KMS-11 (cell line): ENCODE data around the gene KMT2B.

Experiments used
- H2AFZ ChIP-seq: fragments of 200-600 bp; sonication (generic); 2 replicates; pipeline ENCODE4 v1.6.1; 2016; ENCODE audit warnings: antibody characterized with exemption, mixed run types, low read depth
- H3K27ac ChIP-seq: fragments of 200-600 bp; sonication (generic); 2 replicates; pipeline ENCODE4 v1.6.1; 2016; ENCODE audit warnings: mild to moderate bottlenecking, mixed run types
- H3K27me3 ChIP-seq: fragments of 200-600 bp; sonication (generic); 2 replicates; pipeline ENCODE4 v1.6.1; 2017; ENCODE audit warnings: mild to moderate bottlenecking, low read depth, mixed run types, moderate library complexity; ENCODE audit not compliant: insufficient read depth
- H3K36me3 ChIP-seq: fragments of 200-600 bp; sonication (generic); 2 replicates; pipeline ENCODE4 v1.6.1; 2017; ENCODE audit warnings: mild to moderate bottlenecking, mixed run types; ENCODE audit not compliant: insufficient read depth
- H3K4me1 ChIP-seq: fragments of 200-600 bp; sonication (generic); 2 replicates; pipeline ENCODE4 v1.6.1; 2016; ENCODE audit warnings: mild to moderate bottlenecking, low read depth, mixed run types; ENCODE audit not compliant: poor library complexity, severe bottlenecking
- H3K4me2 ChIP-seq: fragments of 200-600 bp; sonication (generic); 2 replicates; pipeline ENCODE4 v1.7.0; 2016; ENCODE audit warnings: mild to moderate bottlenecking, mixed run types
- H3K4me3 ChIP-seq: fragments of 200-600 bp; sonication (generic); IDR thresholded peaks from 2 replicates; pipeline ENCODE4 v1.6.1; 2017; ENCODE audit warnings: low read depth, low read length, mixed read lengths; ENCODE audit not compliant: insufficient read depth
- H3K79me2 ChIP-seq: fragments of 200-600 bp; sonication (generic); 2 replicates; pipeline ENCODE4 v1.6.1; 2016; ENCODE audit warnings: low read depth, mixed run types; ENCODE audit not compliant: insufficient read depth
- H3K9ac ChIP-seq: fragments of 200-600 bp; sonication (generic); 2 replicates; pipeline ENCODE4 v1.6.1; 2016; ENCODE audit warnings: mild to moderate bottlenecking, mixed run types
- H4K20me1 ChIP-seq: fragments of 200-600 bp; sonication (generic); 2 replicates; pipeline ENCODE4 v1.6.1; 2016; ENCODE audit warnings: mild to moderate bottlenecking, mixed run types; ENCODE audit not compliant: insufficient read depth
- TF ChIP-seq, protein P1 (sequence below): fragments of 200-600 bp; sonication (generic); conservative IDR thresholded peaks from 2 replicates; pipeline ENCODE4 v1.6.1; 2017; ENCODE audit warnings: low read depth, mild to moderate bottlenecking, antibody characterized with exemption, low read length, moderate library complexity, mixed read lengths

KMT2B gene

DNA sequence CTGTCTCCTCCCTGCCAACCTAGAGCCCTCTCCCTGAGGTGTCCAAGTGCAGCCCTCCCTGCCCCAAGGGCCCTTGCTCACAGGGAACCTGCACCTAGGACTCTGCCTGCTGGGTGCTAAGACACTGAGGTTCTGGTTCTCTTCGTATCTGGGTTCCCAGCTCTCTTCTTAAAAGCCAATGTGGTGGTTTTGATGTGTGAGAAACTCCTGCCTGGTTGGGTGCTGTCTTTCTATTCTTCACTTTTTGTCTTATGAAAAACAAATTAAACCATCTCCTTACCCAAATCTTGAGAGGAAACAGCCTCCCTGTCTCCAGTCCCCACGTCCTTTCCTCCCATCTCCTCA, 4.3 kb upstream of the KMT2B start:
- Histone ChIP-seq H3K9ac (no peak overlapping the region), H2AFZ (no peak overlapping the region), H3K4me2 (no peak overlapping the region), H3K79me2 (peaks cover 4% of the 10 kb centered on the region), H3K36me3 (no peaks in the 10 kb centered on the region), H3K4me3 (no peak overlapping the region), H3K4me1 (peaks cover 6% of the 10 kb centered on the region), H3K27ac (no peak overlapping the region), H3K27me3 (peaks cover 16% of the 10 kb centered on the region; the same call in 1 of the 2 replicates), H4K20me1 (no peaks in the 10 kb centered on the region)
- TF ChIP-seq, protein P1, sequence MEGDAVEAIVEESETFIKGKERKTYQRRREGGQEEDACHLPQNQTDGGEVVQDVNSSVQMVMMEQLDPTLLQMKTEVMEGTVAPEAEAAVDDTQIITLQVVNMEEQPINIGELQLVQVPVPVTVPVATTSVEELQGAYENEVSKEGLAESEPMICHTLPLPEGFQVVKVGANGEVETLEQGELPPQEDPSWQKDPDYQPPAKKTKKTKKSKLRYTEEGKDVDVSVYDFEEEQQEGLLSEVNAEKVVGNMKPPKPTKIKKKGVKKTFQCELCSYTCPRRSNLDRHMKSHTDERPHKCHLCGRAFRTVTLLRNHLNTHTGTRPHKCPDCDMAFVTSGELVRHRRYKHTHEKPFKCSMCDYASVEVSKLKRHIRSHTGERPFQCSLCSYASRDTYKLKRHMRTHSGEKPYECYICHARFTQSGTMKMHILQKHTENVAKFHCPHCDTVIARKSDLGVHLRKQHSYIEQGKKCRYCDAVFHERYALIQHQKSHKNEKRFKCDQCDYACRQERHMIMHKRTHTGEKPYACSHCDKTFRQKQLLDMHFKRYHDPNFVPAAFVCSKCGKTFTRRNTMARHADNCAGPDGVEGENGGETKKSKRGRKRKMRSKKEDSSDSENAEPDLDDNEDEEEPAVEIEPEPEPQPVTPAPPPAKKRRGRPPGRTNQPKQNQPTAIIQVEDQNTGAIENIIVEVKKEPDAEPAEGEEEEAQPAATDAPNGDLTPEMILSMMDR, result no peak

DNA sequence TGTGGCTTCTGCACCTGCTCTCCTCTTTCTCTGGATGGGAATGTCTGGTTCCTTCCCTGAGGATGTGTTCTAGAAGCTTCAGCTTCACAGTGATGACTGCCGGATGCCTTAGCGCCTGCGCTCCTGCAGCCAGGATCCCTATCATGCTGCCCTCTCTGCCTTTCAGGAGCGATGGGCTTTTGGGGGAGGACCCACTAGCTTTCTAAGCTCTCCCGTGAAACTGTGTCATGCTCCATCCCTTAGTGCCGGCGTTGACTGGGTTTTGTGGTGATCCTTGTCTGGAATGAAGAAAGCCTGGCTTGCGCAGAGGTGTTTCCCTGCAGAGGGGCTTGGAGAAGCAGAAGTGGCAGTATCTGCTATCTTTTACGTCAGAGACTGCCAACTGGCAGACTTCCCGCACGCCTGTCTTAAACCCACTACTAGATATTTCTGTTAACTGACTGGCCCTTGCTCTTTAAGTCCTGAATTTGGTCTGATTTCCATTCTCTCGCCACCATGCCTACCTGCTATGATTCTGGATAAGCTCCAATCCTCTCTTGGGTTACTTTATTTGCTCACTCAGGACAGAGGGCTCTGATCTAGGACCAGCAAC, 3.8 kb upstream of the KMT2B start:
- H4K20me1 ChIP-seq, result no peaks in the 10 kb centered on the region
- peaks cover 9% of the 10 kb centered on the region for H3K79me2 ChIP-seq
- H3K36me3 ChIP-seq, result no peaks in the 10 kb centered on the region
- TF ChIP-seq, protein P1, result no peak
- no peak overlapping the region for H3K27ac ChIP-seq
- peaks cover 11% of the 10 kb centered on the region; the same call in 1 of the 2 replicates for H3K27me3 ChIP-seq
- H2AFZ ChIP-seq, result no peak overlapping the region
- peaks cover 7% of the 10 kb centered on the region for H3K4me1 ChIP-seq
- H3K4me3 ChIP-seq, result no peak overlapping the region
- H3K9ac ChIP-seq, result no peak overlapping the region
- no peak overlapping the region for H3K4me2 ChIP-seq

DNA sequence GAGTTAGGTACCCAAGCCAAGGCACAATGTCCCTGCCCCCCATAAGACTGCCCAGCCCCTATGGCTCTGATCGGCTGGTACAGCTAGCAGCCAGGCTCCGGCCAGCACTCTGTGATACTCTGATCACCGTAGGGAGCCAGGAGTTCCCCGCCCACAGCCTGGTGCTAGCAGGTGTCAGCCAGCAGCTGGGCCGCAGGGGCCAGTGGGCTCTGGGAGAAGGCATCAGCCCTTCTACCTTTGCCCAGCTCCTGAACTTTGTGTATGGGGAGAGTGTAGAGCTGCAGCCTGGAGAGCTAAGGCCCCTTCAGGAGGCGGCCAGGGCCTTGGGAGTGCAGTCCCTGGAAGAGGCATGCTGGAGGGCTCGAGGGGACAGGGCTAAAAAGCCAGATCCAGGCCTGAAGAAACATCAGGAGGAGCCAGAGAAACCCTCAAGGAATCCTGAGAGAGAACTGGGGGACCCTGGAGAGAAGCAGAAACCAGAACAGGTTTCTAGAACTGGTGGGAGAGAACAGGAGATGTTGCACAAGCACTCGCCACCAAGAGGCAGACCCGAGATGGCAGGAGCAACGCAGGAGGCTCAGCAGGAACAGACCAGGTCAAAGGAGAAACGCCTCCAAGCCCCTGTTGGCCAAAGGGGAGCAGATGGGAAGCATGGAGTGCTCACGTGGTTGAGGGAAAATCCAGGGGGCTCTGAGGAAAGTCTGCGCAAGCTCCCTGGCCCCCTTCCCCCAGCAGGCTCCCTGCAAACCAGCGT, 3.0 kb upstream of the KMT2B start:
- H3K36me3 ChIP-seq, result no peaks in the 10 kb centered on the region
- no peak overlapping the region for H3K27ac ChIP-seq
- peaks cover 10% of the 10 kb centered on the region; the same call in 1 of the 2 replicates for H3K27me3 ChIP-seq
- TF ChIP-seq, protein P1, result no peak
- no peak overlapping the region for H3K4me2 ChIP-seq
- H3K4me3 ChIP-seq, result no peak overlapping the region
- H3K79me2 ChIP-seq, result peaks cover 17% of the 10 kb centered on the region
- H3K9ac ChIP-seq, result no peak overlapping the region
- H2AFZ ChIP-seq, result no peak overlapping the region
- no peaks in the 10 kb centered on the region for H4K20me1 ChIP-seq
- H3K4me1 ChIP-seq, result peaks cover 15% of the 10 kb centered on the region

DNA sequence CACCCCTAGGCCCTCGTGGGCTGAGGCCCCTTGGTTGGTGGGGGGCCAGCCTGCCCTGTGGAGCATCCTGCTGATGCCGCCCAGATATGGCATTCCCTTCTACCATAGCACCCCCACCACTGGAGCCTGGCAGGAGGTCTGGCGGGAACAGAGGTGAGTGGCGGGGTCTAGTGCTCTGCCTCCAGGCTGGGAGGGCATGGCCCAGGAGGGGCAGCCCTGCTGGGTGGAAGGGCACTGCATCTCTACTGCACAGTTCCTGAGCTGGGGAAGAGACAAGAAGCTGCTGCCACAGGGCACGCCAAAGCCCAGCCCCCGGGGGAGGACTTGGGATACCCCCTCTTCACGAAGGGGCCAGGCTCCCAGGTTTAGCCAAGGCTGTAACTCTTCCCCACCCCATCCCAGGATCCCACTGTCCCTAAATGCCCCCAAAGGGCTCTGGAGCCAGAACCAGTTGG, 2.4 kb upstream of the KMT2B start:
- no peak overlapping the region for H3K9ac ChIP-seq
- no peaks in the 10 kb centered on the region for H3K36me3 ChIP-seq
- TF ChIP-seq, protein P1, result no peak
- H2AFZ ChIP-seq, result peak overlapping the region; percentile 94; the same call in 1 of the 2 replicates
- peaks cover 10% of the 10 kb centered on the region; the same call in 1 of the 2 replicates for H3K27me3 ChIP-seq
- peak overlapping the region; percentile 96; the same call in 1 of the 2 replicates for H3K4me2 ChIP-seq
- H3K4me1 ChIP-seq, result peaks cover 15% of the 10 kb centered on the region
- H3K79me2 ChIP-seq, result peaks cover 21% of the 10 kb centered on the region
- H4K20me1 ChIP-seq, result no peaks in the 10 kb centered on the region
- H3K4me3 ChIP-seq, result no peak overlapping the region
- H3K27ac ChIP-seq, result no peak overlapping the region
